Endodermal cell (in vitro differentiated cells): ENCODE results near the gene PROX2. TPM values are rescaled to one million over a fixed set of nuclear protein-coding genes. Genes with fewer than 3 reads are reported as not detected.

Source experiments
- DNase-seq: peaks from one replicate; pipeline ENCODE4 v3.0.0-alpha.2; 2017
- H3K27ac ChIP-seq: 2 replicates; pipeline ENCODE4 v1.5.1; 2013; ENCODE audit warnings: mild to moderate bottlenecking, low read depth, low read length, moderate library complexity
- H3K27me3 ChIP-seq: 2 replicates; pipeline ENCODE4 v1.6.1; 2013; ENCODE audit warnings: mild to moderate bottlenecking, low read length, moderate library complexity; ENCODE audit not compliant: insufficient read depth, control insufficient read depth, poor library complexity, severe bottlenecking
- H3K36me3 ChIP-seq: 2 replicates; pipeline ENCODE4 v1.7.0; 2013; ENCODE audit warnings: mild to moderate bottlenecking, low read length, moderate library complexity; ENCODE audit not compliant: control insufficient read depth, insufficient read depth
- H3K4me1 ChIP-seq: one replicate; pipeline ENCODE4 v1.7.0; 2013; ENCODE audit warnings: low read length; ENCODE audit not compliant: control insufficient read depth, insufficient read depth
- H3K4me3 ChIP-seq: 2 replicates; pipeline ENCODE4 v1.5.1; 2013; ENCODE audit warnings: mild to moderate bottlenecking, low read length, moderate library complexity
- H3K9ac ChIP-seq: 2 replicates; pipeline ENCODE4 v1.6.1; 2013; ENCODE audit warnings: mild to moderate bottlenecking, low read length, moderate library complexity; ENCODE audit not compliant: poor library complexity, severe bottlenecking; ENCODE audit errors: extremely low read depth
- H3K9me3 ChIP-seq: 2 replicates; pipeline ENCODE4 v1.6.1; 2013; ENCODE audit warnings: mild to moderate bottlenecking, low read length, moderate library complexity; ENCODE audit not compliant: control insufficient read depth
- H3K27ac Mint-ChIP-seq: 2 replicates; pipeline ENCODE4 v1.8.0; 2020; ENCODE audit warnings: mixed read lengths
- H3K27me3 Mint-ChIP-seq: 2 replicates; pipeline ENCODE4 v1.8.0; 2021; ENCODE audit warnings: mild to moderate bottlenecking, mixed read lengths; ENCODE audit not compliant: insufficient read depth
- H3K36me3 Mint-ChIP-seq: 2 replicates; pipeline ENCODE4 v1.8.0; 2020; ENCODE audit warnings: low read depth, mixed read lengths
- H3K4me1 Mint-ChIP-seq: 2 replicates; pipeline ENCODE4 v1.8.0; 2020; ENCODE audit warnings: mixed read lengths
- H3K4me3 Mint-ChIP-seq: 2 replicates; pipeline ENCODE4 v1.8.0; 2020; ENCODE audit warnings: mild to moderate bottlenecking, moderate library complexity, mixed read lengths
- H3K9me3 Mint-ChIP-seq: 2 replicates; pipeline ENCODE4 v1.8.0; 2020; ENCODE audit warnings: mild to moderate bottlenecking, mixed read lengths
- WGBS, 2 experiments: methylation state at CpG; one replicate each; pipeline versions ENCODE4 v1.1.5 to v1.1.7; 2013; ENCODE audit warnings: missing lambda C conversion rate in 2 of 2, mixed read lengths in 1 of 2; ENCODE audit not compliant: insufficient coverage in 1 of 2, insufficient read length in 1 of 2; 5-methylcytosine and 5-hydroxymethylcytosine counted together
- total RNA-seq, 2 donors: library from RNA; stranded (reverse); fragmentation: NEBNext Ultra II Directional in 1 of 2; extraction: Animal tissue kit (Norgen Biotek cat#: 25700) in 1 of 2; gene quantifications; 2 replicates in 1 of 2; 3 replicates in 1 of 2; pipeline ENCODE4 v1.2.1, GENCODE V29; 2021
- TF ChIP-seq, protein P1 (sequence below): fragments of 200-600 bp; sonication (generic); conservative IDR thresholded peaks from 2 replicates; pipeline ENCODE4 v1.5.0; 2021; ENCODE audit warnings: antibody characterized with exemption, mild to moderate bottlenecking

PROX2 gene
- total RNA-seq, 2 donors from 2014 or later: not detected

- Histone ChIP-seq H3K9ac (no peak overlapping the region), H3K27ac (no peak overlapping the region), H3K9me3 (no peaks in the 10 kb centered on the region), H3K27me3 (peaks cover 51% of the 10 kb centered on the region), H3K4me1 (no peaks in the 10 kb centered on the region), H3K36me3 (no peaks in the 10 kb centered on the region), H3K4me3 (no peak overlapping the region)
- Mint-ChIP-seq H3K4me3 (no peak overlapping the region), H3K27ac (no peak overlapping the region), H3K4me1 (no peaks in the 10 kb centered on the region), H3K36me3 (no peaks in the 10 kb centered on the region), H3K9me3 (no peaks in the 10 kb centered on the region), H3K27me3 (peaks cover 46% of the 10 kb centered on the region)
- DNase-seq: peak; percentile 21
- TF ChIP-seq, protein P1, sequence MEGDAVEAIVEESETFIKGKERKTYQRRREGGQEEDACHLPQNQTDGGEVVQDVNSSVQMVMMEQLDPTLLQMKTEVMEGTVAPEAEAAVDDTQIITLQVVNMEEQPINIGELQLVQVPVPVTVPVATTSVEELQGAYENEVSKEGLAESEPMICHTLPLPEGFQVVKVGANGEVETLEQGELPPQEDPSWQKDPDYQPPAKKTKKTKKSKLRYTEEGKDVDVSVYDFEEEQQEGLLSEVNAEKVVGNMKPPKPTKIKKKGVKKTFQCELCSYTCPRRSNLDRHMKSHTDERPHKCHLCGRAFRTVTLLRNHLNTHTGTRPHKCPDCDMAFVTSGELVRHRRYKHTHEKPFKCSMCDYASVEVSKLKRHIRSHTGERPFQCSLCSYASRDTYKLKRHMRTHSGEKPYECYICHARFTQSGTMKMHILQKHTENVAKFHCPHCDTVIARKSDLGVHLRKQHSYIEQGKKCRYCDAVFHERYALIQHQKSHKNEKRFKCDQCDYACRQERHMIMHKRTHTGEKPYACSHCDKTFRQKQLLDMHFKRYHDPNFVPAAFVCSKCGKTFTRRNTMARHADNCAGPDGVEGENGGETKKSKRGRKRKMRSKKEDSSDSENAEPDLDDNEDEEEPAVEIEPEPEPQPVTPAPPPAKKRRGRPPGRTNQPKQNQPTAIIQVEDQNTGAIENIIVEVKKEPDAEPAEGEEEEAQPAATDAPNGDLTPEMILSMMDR: no peak
- 91 to 98% methylated on average over 4 of the region's 4 CpGs for WGBS, 2 experiments
Observed at GRCh38 chr14:74871819-74872218, 4.1 kb downstream of the PROX2 start.

DNA sequence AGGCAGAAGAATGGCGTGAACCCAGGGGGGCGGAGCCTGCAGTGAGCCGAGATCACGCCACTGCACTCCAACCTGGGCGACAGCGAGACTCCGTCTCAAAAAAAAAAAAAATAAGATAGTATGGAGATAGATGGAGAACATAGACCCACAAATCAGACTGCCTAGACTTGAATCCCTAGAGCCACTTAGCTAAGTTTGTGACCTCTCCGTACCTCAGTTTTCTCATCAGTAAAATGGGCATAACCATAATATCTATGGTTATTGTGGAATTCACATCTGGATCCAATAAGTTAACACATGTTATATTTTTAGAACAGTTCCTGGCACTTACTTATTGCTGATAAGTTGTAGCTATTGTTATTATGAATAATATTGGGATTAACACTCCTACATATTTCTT lies 7.2 kb downstream of the PROX2 start:
- no peaks in the 10 kb centered on the region for H3K36me3 Mint-ChIP-seq
- TF ChIP-seq, protein P1: no peak
- H3K4me3 Mint-ChIP-seq: no peak overlapping the region
- no peak overlapping the region for H3K27ac Mint-ChIP-seq
- Histone ChIP-seq H3K36me3 (no peaks in the 10 kb centered on the region), H3K27ac (no peak overlapping the region), H3K4me1 (no peaks in the 10 kb centered on the region), H3K27me3 (peaks cover 38% of the 10 kb centered on the region), H3K9ac (no peak overlapping the region), H3K9me3 (no peaks in the 10 kb centered on the region), H3K4me3 (no peak overlapping the region)
- 67 to 89% methylated on average over 1 to 8 of the region's 8 CpGs for WGBS, 2 experiments
- H3K27me3 Mint-ChIP-seq: peaks cover 36% of the 10 kb centered on the region
- H3K4me1 Mint-ChIP-seq: no peaks in the 10 kb centered on the region
- H3K9me3 Mint-ChIP-seq: no peaks in the 10 kb centered on the region
- DNase-seq: no peak

DNA sequence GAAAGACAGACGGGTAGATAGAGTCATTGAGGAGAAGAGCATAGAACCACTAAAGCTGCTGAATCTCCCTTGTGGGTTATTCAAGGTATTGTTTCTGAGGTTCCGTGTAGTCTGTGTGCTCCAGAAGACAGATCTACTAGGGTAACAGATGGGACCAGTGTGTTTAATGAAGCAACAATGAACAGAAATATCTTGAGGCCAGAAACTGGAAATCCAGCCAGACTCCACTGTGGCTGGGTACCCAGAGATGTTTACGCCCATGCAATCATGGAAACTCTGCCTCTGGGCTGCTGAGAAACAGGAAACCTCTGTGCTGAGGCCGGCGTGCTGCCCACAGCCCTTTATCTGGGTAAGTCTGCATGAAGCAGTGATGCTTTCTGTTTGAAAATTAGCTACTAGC lies 8.3 kb downstream of the PROX2 start:
- Mint-ChIP-seq H3K4me3 (no peak overlapping the region), H3K27ac (no peak overlapping the region), H3K36me3 (no peaks in the 10 kb centered on the region), H3K27me3 (peaks cover 32% of the 10 kb centered on the region), H3K9me3 (no peaks in the 10 kb centered on the region), H3K4me1 (no peaks in the 10 kb centered on the region)
- TF ChIP-seq, protein P1: no peak
- WGBS, 2 experiments: 82 to 93% methylated on average over 5 of the region's 5 CpGs
- Histone ChIP-seq H3K36me3 (no peaks in the 10 kb centered on the region), H3K9ac (no peak overlapping the region), H3K9me3 (no peaks in the 10 kb centered on the region), H3K27ac (no peak overlapping the region), H3K4me3 (no peak overlapping the region), H3K4me1 (no peaks in the 10 kb centered on the region), H3K27me3 (peaks cover 29% of the 10 kb centered on the region)
- no peak for DNase-seq
